NT2/D1 (cell line): Measurements from ENCODE around the gene SMC2.

Experiments
- SUZ12 ChIP-seq: IDR thresholded peaks from 2 replicates; pipeline ENCODE4 v1.6.1; 2011; ENCODE audit not compliant: insufficient read length, insufficient read depth; ENCODE audit errors: extremely low read depth
- YY1 ChIP-seq: IDR thresholded peaks from 2 replicates; pipeline ENCODE4 v1.6.1; 2011; ENCODE audit not compliant: insufficient read length, insufficient read depth
- ZNF274 ChIP-seq: IDR thresholded peaks from 2 replicates; pipeline ENCODE4 v1.6.1; 2011; ENCODE audit warnings: mild to moderate bottlenecking, low read depth, low read length

DNA sequence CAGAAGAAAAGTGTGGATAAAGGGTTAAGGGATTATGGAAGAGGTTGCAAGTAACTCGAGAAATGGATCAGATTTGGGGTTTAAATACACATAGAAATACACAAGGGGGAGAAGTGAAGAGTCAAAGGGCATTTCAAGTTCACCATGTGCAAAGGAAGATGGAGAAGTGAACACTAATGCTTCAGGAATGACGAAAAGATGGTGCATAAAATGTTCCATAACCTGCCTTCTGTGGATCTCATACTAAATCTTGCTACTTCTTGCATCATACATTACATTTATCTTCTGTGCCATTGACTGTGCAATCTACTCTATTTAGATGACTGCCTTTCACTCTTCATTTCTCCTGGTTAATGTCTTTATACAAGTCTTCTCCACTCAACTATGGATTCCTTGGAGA lies 5.7 kb upstream of the SMC2 start:
- TF ChIP-seq YY1: no peak
- TF ChIP-seq ZNF274: no peak
- TF ChIP-seq SUZ12: no peak
